ENCODE measurements around the gene KIF15.

GRCh38 chr3:44870375-44871061 lies 108.9 kb downstream of the KIF15 start:
- TF ChIP-seq, protein P1, sequence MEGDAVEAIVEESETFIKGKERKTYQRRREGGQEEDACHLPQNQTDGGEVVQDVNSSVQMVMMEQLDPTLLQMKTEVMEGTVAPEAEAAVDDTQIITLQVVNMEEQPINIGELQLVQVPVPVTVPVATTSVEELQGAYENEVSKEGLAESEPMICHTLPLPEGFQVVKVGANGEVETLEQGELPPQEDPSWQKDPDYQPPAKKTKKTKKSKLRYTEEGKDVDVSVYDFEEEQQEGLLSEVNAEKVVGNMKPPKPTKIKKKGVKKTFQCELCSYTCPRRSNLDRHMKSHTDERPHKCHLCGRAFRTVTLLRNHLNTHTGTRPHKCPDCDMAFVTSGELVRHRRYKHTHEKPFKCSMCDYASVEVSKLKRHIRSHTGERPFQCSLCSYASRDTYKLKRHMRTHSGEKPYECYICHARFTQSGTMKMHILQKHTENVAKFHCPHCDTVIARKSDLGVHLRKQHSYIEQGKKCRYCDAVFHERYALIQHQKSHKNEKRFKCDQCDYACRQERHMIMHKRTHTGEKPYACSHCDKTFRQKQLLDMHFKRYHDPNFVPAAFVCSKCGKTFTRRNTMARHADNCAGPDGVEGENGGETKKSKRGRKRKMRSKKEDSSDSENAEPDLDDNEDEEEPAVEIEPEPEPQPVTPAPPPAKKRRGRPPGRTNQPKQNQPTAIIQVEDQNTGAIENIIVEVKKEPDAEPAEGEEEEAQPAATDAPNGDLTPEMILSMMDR (IDR thresholded peaks at IDR 0.05), result no peak
- no peak for TF ChIP-seq POLR2A (IDR thresholded peaks at IDR 0.05)

Measured in heart left ventricle (tissue), 13 donors.